ENCODE results near the gene LEPROT. TPM values are rescaled to one million over a fixed set of nuclear protein-coding genes. Genes with fewer than 3 reads are reported as not detected.

Gene LEPROT
- total and polyA plus RNA-seq, 9 donors, result 57.4 to 115 (median 72.0) TPM

GRCh38 chr1:65476327-65476726 is 55.9 kb downstream of the LEPROT start:
- TF ChIP-seq, protein P1, sequence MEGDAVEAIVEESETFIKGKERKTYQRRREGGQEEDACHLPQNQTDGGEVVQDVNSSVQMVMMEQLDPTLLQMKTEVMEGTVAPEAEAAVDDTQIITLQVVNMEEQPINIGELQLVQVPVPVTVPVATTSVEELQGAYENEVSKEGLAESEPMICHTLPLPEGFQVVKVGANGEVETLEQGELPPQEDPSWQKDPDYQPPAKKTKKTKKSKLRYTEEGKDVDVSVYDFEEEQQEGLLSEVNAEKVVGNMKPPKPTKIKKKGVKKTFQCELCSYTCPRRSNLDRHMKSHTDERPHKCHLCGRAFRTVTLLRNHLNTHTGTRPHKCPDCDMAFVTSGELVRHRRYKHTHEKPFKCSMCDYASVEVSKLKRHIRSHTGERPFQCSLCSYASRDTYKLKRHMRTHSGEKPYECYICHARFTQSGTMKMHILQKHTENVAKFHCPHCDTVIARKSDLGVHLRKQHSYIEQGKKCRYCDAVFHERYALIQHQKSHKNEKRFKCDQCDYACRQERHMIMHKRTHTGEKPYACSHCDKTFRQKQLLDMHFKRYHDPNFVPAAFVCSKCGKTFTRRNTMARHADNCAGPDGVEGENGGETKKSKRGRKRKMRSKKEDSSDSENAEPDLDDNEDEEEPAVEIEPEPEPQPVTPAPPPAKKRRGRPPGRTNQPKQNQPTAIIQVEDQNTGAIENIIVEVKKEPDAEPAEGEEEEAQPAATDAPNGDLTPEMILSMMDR (IDR thresholded peaks at IDR 0.05), result no peak
- TF ChIP-seq EP300 (IDR thresholded peaks at IDR 0.05) (no peak), POLR2A (IDR thresholded peaks at IDR 0.05) (no peak)
- no peak for DNase-seq
- no peaks in the 10 kb centered on the region for H3K4me1 ChIP-seq (ENCODE audit: insufficient read depth)
- H3K9me3 ChIP-seq, result no peaks in the 10 kb centered on the region
- no peaks in the 10 kb centered on the region for H3K36me3 ChIP-seq
- intact Hi-C loops (cut with DNase I), result no loop called here
- H3K27me3 ChIP-seq, result no peaks in the 10 kb centered on the region
- WGBS, 3 donors, result 82 to 88% (median 84%) methylated on average over 3 of the region's 3 CpGs
- no peak overlapping the region for H3K27ac ChIP-seq
- no peak overlapping the region for H3K4me3 ChIP-seq

- no peaks in the 10 kb centered on the region for H3K36me3 ChIP-seq
- TF ChIP-seq, protein P1 (IDR thresholded peaks at IDR 0.05), result no peak
- no peak for TF ChIP-seq EP300 (IDR thresholded peaks at IDR 0.05)
- TF ChIP-seq POLR2A (IDR thresholded peaks at IDR 0.05), result no peak
- H3K27ac ChIP-seq, result no peak overlapping the region
- 89 to 93% (median 92%) methylated on average over 2 of the region's 2 CpGs for WGBS, 3 donors
- H3K9me3 ChIP-seq, result no peaks in the 10 kb centered on the region
- intact Hi-C loops (cut with DNase I), result no loop called here
- no peak overlapping the region for H3K4me3 ChIP-seq
- H3K4me1 ChIP-seq (ENCODE audit: insufficient read depth), result no peaks in the 10 kb centered on the region
- DNase-seq, result no peak
- H3K27me3 ChIP-seq, result no peaks in the 10 kb centered on the region
These were observed 57.2 kb downstream of the LEPROT start for GRCh38 chr1:65477414-65478378.

GRCh38 chr1:65478379-65479026 is 58.0 kb downstream of the LEPROT start:
- no peaks in the 10 kb centered on the region for H3K27me3 ChIP-seq
- 59 to 64% (median 62%) methylated on average over 3 of the region's 3 CpGs for WGBS, 3 donors

GRCh38 chr1:65479554-65480204 is 59.2 kb downstream of the LEPROT start:
- Histone ChIP-seq H3K36me3 (no peaks in the 10 kb centered on the region), H3K9me3 (no peaks in the 10 kb centered on the region), H3K27ac (no peak overlapping the region), H3K4me1 (ENCODE audit: insufficient read depth) (no peaks in the 10 kb centered on the region), H3K4me3 (no peak overlapping the region), H3K27me3 (no peaks in the 10 kb centered on the region)
- TF ChIP-seq, protein P1 (IDR thresholded peaks at IDR 0.05), result no peak
- TF ChIP-seq EP300 (IDR thresholded peaks at IDR 0.05) (no peak), POLR2A (IDR thresholded peaks at IDR 0.05) (no peak)
- intact Hi-C loops (cut with DNase I), result no loop called here
- no peak for DNase-seq
- WGBS, 3 donors, result 94 to 95% (median 95%) methylated on average over 4 of the region's 4 CpGs

More at GRCh38 chr1:65478379-65479026, 58.0 kb downstream of the LEPROT start:
- TF ChIP-seq POLR2A (IDR thresholded peaks at IDR 0.05), result no peak
- no peak for TF ChIP-seq EP300 (IDR thresholded peaks at IDR 0.05)
- TF ChIP-seq, protein P1 (IDR thresholded peaks at IDR 0.05), result no peak
- Histone ChIP-seq H3K4me3 (no peak overlapping the region), H3K27ac (no peak overlapping the region), H3K9me3 (no peaks in the 10 kb centered on the region), H3K36me3 (no peaks in the 10 kb centered on the region), H3K4me1 (ENCODE audit: insufficient read depth) (no peaks in the 10 kb centered on the region)
- intact Hi-C loops (cut with DNase I), result no loop called here
- DNase-seq, result no peak

All from ovary (tissue), 9 donors.